HG03457 (cell line): ENCODE results near the gene PCK2.

Experiments
- ATAC-seq: cut with Tn5 transposase; IDR thresholded peaks from one replicate; pipeline ENCODE4 v1.9.1; 2021; ENCODE audit warnings: moderate number of reproducible peaks; ENCODE audit not compliant: unreplicated experiment

Gene PCK2

DNA sequence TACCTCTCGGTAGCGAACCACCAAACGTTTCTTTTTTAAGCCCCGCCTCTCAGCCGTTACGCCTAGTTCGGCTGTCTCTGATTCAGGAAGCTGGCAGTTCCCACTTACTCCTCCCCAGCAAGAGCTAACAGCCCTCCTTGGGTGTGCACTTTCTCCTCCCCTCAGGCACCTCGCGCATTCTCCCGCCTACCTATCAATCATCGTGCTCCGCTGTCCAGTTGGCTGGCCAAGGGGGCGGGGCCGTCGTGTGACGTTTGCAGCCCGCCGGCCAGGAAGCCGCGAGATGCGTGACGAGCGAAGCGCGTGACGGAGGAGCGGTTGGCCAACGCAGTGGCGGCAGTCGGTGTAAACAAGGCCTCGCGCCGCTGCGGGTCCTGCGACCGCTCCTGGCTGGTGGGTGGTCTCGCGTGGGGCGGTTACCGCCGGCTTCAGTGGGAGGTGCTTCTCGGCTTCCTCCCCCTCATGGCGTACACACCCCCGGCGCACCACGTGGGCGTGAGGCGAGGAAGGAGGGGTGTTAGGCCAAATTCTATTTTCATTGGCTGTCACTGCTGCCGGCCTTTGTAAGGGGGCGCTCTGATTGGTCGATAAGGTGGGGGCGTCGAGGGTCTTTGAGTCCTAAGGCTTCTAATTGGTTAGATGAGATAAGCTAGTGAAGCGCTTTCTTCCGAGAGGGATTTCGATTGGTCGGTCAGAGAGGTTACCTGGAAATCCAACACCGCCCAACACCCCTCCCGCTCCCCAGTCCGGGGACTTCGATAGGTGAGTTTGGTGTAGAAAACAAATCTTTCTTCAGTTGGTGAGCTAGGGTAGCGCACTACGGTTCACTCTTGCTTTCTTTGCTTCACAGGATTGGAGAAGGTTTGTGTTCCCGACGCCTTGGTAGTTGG, 20.7 kb downstream of the PCK2 start, which contains the start of the genes DCAF11 and NRL:
Gene DCAF11, plus strand, starts transcription at position 246 of the 890 bp plus-strand sequence. CDS start 818 bp downstream, outside the sequence.
Gene NRL, minus strand, starts transcription at position 418 of the 890 bp plus-strand sequence. CDS start 32,101 bp downstream, outside the sequence.
- ATAC-seq: peak; percentile 69

DNA sequence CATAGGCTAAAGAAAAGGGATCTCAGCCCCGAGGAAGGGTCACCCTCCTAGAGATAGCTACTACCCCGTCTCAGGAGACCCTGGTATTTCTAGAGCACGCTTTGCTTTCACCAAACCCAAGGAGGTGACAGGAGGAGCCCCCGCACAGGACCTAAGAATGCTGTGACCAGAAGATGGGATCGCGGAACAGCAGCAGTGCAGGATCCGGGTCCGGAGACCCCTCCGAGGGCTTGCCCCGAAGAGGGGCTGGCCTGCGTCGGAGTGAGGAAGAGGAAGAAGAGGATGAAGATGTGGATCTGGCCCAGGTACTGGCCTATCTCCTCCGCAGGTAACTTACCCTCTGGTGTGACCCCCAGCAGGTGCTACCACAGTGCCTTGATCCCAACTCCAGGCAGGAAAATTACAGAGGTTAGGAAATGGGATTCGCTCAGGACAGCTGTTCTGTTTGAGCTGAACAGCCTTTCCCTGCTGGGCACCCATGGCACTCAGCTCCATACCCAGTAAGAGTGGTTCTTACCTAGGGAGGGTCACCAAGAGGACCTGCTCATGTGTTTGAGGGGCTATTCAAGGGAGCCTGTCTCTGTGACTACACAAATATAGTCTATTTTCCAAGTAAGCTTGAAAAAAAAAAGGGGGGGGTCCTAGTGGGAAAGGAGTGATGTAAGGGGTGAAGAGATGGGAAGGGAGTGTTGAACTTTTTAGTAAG, 21.5 kb downstream of the PCK2 start:
- ATAC-seq: no peak

- no peak for ATAC-seq
Measured at GRCh38 chr14:24116128-24116814, 22.2 kb downstream of the PCK2 start.

GRCh38 chr14:24117179-24117578, 23.1 kb downstream of the PCK2 start:
- ATAC-seq: no peak

DNA sequence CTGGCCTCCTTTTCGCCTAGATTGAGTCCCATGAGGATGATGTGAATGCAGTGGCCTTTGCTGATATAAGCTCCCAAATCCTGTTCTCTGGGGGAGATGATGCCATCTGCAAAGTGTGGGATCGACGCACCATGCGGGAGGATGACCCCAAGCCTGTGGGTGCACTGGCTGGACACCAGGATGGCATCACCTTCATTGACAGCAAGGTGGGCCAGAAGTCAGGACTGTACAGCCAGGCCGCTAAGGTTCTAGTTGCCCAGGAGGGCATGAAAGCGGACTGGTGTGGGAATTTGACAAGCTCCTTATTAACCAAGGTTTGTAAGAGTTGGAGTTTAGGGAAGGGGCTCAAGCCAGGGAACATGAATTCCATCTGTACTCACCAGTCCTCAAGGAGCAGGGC, 25.6 kb downstream of the PCK2 start:
- ATAC-seq: no peak

DNA sequence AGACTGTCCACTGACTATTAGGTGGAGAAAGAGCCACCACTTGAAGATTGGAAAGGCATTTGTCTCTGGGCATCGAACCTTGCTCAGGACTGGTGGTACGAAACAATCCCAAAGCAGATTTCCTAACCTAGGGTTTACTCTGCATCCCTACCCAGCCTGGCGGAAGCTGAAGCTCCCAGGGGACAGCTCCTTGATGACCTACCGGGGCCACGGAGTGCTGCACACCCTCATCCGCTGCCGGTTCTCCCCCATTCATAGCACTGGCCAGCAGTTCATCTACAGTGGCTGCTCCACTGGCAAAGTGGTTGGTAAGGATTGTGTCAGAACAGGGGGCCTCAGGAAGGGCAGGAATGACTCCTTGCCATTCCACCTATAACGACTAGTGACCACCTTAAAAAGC, 27.1 kb downstream of the PCK2 start:
- no peak for ATAC-seq

- no peak for ATAC-seq
Measured at GRCh38 chr14:24122416-24122815, 28.3 kb downstream of the PCK2 start.

DNA sequence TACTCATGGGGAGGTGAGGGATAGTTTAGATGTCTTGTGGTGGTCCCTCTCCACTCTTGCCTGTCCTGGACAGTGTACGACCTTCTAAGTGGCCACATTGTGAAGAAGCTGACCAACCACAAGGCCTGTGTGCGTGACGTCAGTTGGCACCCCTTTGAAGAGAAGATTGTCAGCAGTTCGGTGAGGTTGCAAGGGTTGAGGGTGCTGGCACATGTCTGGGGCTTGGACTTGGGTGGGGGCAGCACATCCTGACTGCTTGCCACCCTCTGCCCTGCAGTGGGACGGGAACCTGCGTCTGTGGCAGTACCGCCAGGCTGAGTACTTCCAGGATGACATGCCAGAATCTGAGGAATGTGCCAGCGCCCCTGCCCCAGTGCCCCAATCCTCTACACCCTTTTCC, 28.8 kb downstream of the PCK2 start:
- no peak for ATAC-seq

DNA sequence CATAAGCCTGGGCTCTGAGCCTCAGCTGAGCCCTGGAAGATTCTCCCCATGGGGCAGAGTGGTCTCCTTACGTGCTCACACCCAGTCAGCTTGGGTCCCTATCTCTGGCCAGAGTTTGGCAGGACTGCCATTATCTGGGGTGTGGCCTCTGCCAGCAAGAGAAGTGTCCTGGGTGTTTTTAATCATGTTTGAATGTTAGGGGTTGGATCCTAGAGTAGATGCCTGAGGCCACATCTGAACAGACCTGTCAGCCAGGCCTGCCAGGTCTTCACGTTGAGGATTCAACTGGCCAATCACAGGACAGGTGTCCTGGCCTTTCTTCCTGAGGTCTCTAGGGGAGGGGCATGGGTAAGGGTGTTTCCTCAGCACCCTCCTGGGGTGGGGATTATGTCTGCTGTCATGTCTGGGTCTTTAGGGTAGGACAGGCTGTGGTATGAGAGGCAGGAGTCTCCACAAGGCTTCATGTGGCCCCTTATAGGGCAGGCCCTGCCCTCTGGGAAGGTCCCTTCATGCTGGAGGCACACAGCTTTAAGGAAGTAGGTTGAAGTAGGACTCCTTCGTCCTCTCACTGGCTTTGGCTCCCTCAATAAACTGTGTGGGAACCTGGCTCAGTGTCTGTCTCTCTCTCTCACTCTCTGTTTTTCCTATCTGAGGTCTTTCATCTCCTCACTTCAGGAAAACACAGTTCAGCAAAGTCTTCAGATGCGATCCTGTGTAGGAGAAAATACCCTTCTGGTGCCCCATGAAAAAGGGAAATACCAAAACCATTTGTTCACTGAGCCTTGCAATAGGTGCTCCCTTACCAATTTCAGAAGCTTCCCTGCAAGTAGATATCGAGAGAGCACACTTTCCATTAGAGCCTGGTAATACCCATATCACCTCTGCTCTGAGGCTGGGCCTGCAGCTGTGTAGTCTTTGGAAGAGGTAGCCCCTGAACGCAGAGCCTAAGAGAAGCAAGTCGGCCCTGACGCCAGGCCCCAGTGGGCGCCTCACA, 29.6 kb downstream of the PCK2 start:
- ATAC-seq: no peak

DNA sequence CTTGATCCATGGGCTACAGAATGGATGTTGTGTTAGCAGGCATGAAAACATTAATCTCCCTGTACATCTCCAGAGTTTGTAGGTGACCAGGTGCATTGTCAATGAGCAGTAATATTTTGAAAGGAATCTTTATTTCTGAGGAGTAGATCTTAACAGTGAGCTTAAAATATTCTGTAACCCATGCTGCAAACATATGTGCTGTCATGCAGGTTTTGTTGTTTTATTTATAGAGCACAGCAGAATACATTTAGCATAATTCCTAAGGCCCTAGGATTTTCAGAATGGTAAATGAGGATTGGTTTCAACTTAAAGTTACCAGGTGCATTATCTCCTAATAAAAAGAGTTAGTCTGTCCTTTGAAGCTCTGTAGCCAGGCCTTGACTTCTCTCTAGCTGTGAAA, 32.8 kb downstream of the PCK2 start:
- no peak for ATAC-seq

- no peak for ATAC-seq
Measured at GRCh38 chr14:24127673-24128072, 33.6 kb downstream of the PCK2 start.

DNA sequence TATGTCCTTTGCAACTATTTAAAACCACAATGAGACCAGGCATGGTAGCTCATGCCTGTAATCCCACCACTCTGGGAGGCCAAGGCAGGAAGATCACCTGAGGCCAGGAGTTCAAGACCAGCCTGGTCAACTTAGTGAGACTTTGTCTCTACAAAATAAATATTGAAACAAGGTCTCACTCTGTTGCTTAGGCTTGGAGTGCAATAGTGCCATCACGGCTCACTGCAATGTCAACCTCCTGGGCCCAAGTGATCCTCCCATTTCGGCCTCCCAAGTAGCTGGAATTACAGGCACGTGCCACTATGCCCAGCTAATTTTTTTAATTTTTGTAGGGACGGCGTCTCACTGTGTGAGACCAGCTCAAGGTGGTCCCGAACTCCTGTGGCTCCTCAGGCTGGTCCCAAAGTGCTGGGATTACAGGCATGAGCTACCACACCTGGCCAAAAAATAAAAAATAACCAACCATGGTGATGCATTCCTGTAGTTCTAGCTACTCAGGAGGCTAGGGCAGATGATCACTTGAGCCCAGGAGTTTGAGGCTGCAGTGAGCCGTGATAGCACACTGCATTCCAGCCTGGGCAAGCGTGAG, 35.4 kb downstream of the PCK2 start:
- no peak for ATAC-seq

GRCh38 chr14:24130380-24130716, 36.2 kb downstream of the PCK2 start, which contains the start of gene FITM1:
FITM1 (plus strand) TSS chr14:24130659; CDS start chr14:24131564, 905 bp downstream.
- ATAC-seq: no peak

GRCh38 chr14:24130717-24131548, 36.8 kb downstream of the PCK2 start:
- ATAC-seq: no peak

DNA sequence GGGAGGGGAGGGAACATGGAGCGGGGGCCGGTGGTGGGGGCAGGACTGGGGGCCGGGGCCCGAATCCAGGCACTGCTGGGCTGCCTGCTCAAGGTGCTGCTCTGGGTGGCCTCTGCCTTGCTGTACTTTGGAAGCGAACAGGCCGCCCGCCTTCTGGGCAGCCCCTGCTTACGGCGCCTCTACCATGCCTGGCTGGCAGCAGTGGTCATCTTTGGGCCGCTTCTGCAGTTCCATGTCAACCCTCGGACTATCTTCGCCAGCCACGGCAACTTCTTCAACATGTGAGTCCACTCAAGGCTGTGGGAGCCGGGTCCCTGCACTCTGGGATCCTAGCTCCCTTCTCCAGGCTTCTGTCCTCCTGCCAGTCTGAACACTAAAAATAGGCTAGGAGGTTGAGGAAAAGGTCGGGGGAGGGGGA, 37.4 kb downstream of the PCK2 start:
- ATAC-seq: no peak

DNA sequence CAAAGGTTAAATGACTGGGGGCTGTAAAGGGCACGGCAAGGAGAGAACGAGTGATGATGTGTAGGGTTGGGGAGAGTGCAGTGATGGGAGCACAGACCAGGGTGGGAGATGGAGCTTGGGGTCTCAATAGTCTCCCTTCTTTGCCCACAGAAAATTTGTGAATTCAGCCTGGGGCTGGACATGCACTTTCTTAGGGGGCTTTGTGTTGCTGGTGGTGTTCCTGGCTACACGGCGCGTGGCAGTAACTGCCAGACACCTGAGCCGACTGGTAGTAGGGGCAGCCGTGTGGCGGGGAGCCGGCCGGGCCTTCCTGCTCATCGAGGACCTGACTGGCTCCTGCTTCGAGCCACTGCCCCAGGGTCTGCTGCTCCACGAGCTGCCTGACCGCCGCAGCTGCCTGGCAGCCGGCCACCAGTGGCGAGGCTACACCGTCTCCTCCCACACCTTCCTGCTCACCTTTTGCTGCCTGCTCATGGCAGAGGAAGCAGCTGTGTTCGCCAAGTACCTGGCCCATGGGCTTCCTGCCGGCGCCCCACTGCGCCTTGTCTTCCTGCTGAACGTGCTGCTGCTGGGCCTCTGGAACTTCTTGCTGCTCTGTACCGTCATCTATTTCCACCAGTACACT, 38.1 kb downstream of the PCK2 start:
- ATAC-seq: no peak

DNA sequence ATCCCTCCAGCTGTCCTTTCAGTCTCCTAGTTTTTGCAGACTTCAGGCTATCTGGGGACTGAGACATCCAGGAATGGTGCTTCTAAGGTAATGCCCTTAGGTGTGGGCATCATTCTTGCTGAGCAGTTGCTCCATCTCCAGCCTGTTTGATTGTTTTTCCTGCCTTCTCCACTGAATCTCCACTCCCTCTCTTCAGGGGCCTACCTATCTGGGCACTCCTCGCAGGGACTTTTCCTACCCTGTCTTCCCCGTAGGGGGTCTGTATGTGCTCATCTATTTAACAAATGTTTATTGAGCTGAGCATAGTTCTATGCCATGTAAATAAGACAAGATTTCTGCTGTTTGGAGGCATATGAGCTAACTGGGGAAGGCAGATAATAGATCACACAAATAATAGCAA, 38.9 kb downstream of the PCK2 start:
- ATAC-seq: no peak

DNA sequence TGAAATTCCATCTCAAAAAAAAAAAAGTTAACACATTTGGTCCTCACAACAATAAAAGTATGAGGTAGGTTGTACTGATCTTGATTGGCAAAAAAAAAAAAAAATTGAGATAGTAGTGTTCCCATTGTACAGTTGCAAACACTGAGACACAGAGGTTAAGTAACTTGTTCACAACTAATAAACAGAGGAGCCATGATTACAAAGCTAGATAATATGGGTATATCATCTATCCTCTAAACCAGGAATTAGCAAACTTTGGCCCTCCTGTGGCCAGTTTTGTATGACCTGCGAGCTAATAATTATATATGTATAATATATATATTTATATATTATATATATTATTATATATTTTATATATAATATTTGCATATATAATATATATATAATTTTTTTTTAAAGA, 39.6 kb downstream of the PCK2 start:
- ATAC-seq: no peak

DNA sequence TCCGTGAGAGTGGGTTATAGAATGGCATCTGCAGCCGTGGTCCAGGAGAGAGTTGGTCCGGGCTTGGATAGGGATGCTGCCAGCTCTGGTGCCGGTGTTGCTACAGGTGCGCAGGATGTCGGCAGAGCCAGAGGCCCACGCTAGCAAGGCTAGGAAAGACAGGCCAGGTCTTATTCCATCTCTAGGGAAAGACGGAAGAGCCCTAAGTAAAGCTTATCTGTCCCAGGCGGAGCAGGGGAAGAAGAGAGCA, 41.4 kb downstream of the PCK2 start:
- no peak for ATAC-seq
